Heart left ventricle (tissue), 13 donors: ENCODE measurements around the gene MAPKAPK2.

Experiments used
- CTCF ChIP-seq, 12 donors: fragments of 200-600 bp; sonication (generic) in 4 of 12; IDR thresholded peaks; one replicate each; pipeline versions ENCODE4 v1.5.0 to v1.8.0; 2018 to 2022; ENCODE audit warnings: antibody characterized with exemption in 12 of 12, mild to moderate bottlenecking in 5 of 12
- POLR2A ChIP-seq, 2 donors: fragments of 450-650 bp; IDR thresholded peaks; one replicate each; pipeline ENCODE4 v1.6.1; 2017; ENCODE audit warnings: antibody characterized with exemption in 2 of 2, mild to moderate bottlenecking in 2 of 2, moderate library complexity in 2 of 2
- donor health status: ischemic (EF 13 %, LVEDD 7.1; RV severe dilation, severe dysfunction).
- donor health status: DM: no; HTN: yes; CAD: no.
- donor health status: DM: no; HTN: no; CAD: no.
- donor health status: ischemic (EF 25% LVEDD 6.9; RV normal size, moderate dysfunction).
- donor health status: ischemic (EF 25% LVEDD 5.7; RV mildly dilated, moderate dysfunction).
- donor health status: ischemic (EF 35%, LVEDD 5.7; RV mildly dilated, moderate dysfunction).
- donor health status: nonischemic (EF 11% LVEDD 7.7; RV severe dilation, severe dysfunction).
- donor health status: DM: yes; HTN: yes; CAD: no.
- donor health status: PGD.
- donor health status: ischemic (EF 29% LVEDD 5.4; RV normal size, mild dysfunction).
- donor health status: nonischemic (EF 23%, LVEDD 6.1; RV moderate dilation, normal function).

GRCh38 chr1:206754011-206754410, 69.3 kb downstream of the MAPKAPK2 start:
- TF ChIP-seq CTCF (IDR thresholded peaks at IDR 0.05) (no peak), POLR2A (IDR thresholded peaks at IDR 0.05) (no peak)
